H1 (cell line): ENCODE data around the gene LRP8. TPM values are rescaled to one million over a fixed set of nuclear protein-coding genes. Genes with fewer than 3 reads are reported as not detected.
A peak's percentile ranks its signal among the peaks of the same experiment; 100 is the strongest.

Experiments
- CTCF ChIA-PET: fragments of 300-600 bp; sonication (Branson Sonifier 250); formaldehyde crosslinking; loops from one replicate; lab custom pipeline; 2021; ENCODE audit not compliant: partially characterized antibody; lab: Charles Lee
- POLR2A ChIA-PET: fragments of 300-600 bp; sonication (Branson Sonifier 250); formaldehyde crosslinking; loops from one replicate; lab custom pipeline; 2021; ENCODE audit warnings: inconsistent platforms; ENCODE audit not compliant: partially characterized antibody; lab: Charles Lee
- DNase-seq, 2 experiments: peaks; one replicate each; pipeline versions ENCODE4 v3.0.0 to v3.0.0-alpha.2; 2010 to 2022; ENCODE audit warnings: low spot score in 2 of 2, low read depth in 1 of 2, mixed read lengths in 1 of 2
- FAIRE-seq: peaks from 2 replicates; lab custom pipeline; 2011; peaks lifted over from hg19 to GRCh38; lab: Jason Lieb, UNC
- H2AFZ ChIP-seq: 2 replicates; pipeline ENCODE4 v1.8.1; 2012; ENCODE audit warnings: low read length, inconsistent platforms
- H2AK5ac ChIP-seq: 2 replicates; pipeline ENCODE4 v1.6.1; 2013; ENCODE audit warnings: low read depth, low read length
- H2BK120ac ChIP-seq: replicated peaks from 2 replicates; pipeline ENCODE3; 2013; ENCODE audit warnings: low read depth, low read length, inconsistent platforms
- H2BK12ac ChIP-seq: 2 replicates; pipeline ENCODE4 v1.6.1; 2013; ENCODE audit warnings: low read depth, low read length
- H2BK15ac ChIP-seq: 2 replicates; pipeline ENCODE4 v1.6.1; 2013; ENCODE audit warnings: low read length
- H2BK20ac ChIP-seq: 2 replicates; pipeline ENCODE4 v1.6.1; 2013; ENCODE audit warnings: low read length
- H2BK5ac ChIP-seq: 2 replicates; pipeline ENCODE4 v1.6.1; 2013; ENCODE audit warnings: low read depth, low read length
- H3K14ac ChIP-seq: 2 replicates; pipeline ENCODE4 v1.6.1; 2013; ENCODE audit warnings: inconsistent platforms; ENCODE audit not compliant: insufficient read length
- H3K18ac ChIP-seq: 2 replicates; pipeline ENCODE4 v1.6.1; 2013; ENCODE audit warnings: low read length; ENCODE audit errors: extremely low read depth
- H3K23ac ChIP-seq: 2 replicates; pipeline ENCODE4 v1.6.1; 2013; ENCODE audit warnings: inconsistent platforms; ENCODE audit not compliant: insufficient read length
- H3K23me2 ChIP-seq: 2 replicates; pipeline ENCODE4 v1.6.1; 2013; ENCODE audit warnings: low read depth, low read length
- H3K27ac ChIP-seq: 2 replicates; pipeline ENCODE4 v1.6.1; 2011; ENCODE audit warnings: low read depth, low read length, inconsistent platforms
- H3K27me3 ChIP-seq, 4 experiments: replicated peaks in 1 of 4; 1 replicate in 1 of 4; 2 replicates in 3 of 4; pipeline versions ENCODE4 v1.6.1 to v1.8.1; 2011 to 2013; ENCODE audit warnings: low read length in 3 of 4, mild to moderate bottlenecking in 3 of 4, inconsistent platforms in 2 of 4, mixed read lengths in 2 of 4, moderate library complexity in 1 of 4; ENCODE audit not compliant: control insufficient read depth in 3 of 4, insufficient read depth in 3 of 4; ENCODE audit errors: extremely low read depth in 1 of 4
- H3K36me3 ChIP-seq, 4 experiments: 2 replicates each; pipeline versions ENCODE4 v1.6.1 to v1.8.1; 2011 to 2013; ENCODE audit warnings: mild to moderate bottlenecking in 4 of 4, low read length in 3 of 4, moderate library complexity in 2 of 4, control low read depth in 1 of 4, inconsistent platforms in 1 of 4; ENCODE audit not compliant: insufficient read depth in 4 of 4, control insufficient read depth in 2 of 4
- H3K4ac ChIP-seq: replicated peaks from 2 replicates; pipeline ENCODE3; 2013; ENCODE audit warnings: low read length, low read depth, mixed read lengths, inconsistent platforms; ENCODE audit not compliant: insufficient read length
- H3K4me1 ChIP-seq, 4 experiments: replicated peaks in 1 of 4; 1 replicate in 1 of 4; 2 replicates in 3 of 4; pipeline versions ENCODE4 v1.6.1 to v1.8.1; 2011 to 2013; ENCODE audit warnings: low read length in 3 of 4, inconsistent platforms in 2 of 4, mixed read lengths in 1 of 4; ENCODE audit not compliant: insufficient read depth in 4 of 4, control insufficient read depth in 3 of 4
- H3K4me2 ChIP-seq, 2 experiments: 2 replicates each; pipeline versions ENCODE4 v1.6.1 to v1.8.1; 2011 to 2013; ENCODE audit warnings: low read depth in 2 of 2, low read length in 2 of 2, control low read depth in 1 of 2, inconsistent platforms in 1 of 2, mild to moderate bottlenecking in 1 of 2; ENCODE audit not compliant: insufficient read depth in 1 of 2
- H3K4me3 ChIP-seq, 4 experiments: fragments of 200-600, 300-600 bp in 1 of 4; sonication (generic), shearing (Covaris generic), sonication (Bioruptor Twin) in 1 of 4; 2 replicates each; pipeline versions ENCODE4 v1.5.1 to v1.8.1; 2011 to 2016; ENCODE audit warnings: low read length in 4 of 4, low read depth in 3 of 4, control low read depth in 2 of 4, inconsistent platforms in 2 of 4, mild to moderate bottlenecking in 2 of 4, mixed read lengths in 1 of 4, moderate library complexity in 1 of 4; ENCODE audit not compliant: insufficient read depth in 2 of 4; ENCODE audit errors: extremely low read depth in 1 of 4
- H3K56ac ChIP-seq: replicated peaks from 2 replicates; pipeline ENCODE3; 2013; ENCODE audit warnings: low read depth, mild to moderate bottlenecking, mixed read lengths, low read length, inconsistent platforms; ENCODE audit not compliant: insufficient read length
- H3K79me1 ChIP-seq: 2 replicates; pipeline ENCODE4 v1.6.1; 2013; ENCODE audit warnings: low read depth, low read length, control low read depth
- H3K79me2 ChIP-seq, 2 experiments: 2 replicates each; pipeline versions ENCODE4 v1.6.1 to v1.8.1; 2012 to 2013; ENCODE audit warnings: low read length in 2 of 2, mild to moderate bottlenecking in 2 of 2, inconsistent platforms in 1 of 2; ENCODE audit not compliant: insufficient read depth in 2 of 2, control insufficient read depth in 1 of 2
- H3K9ac ChIP-seq, 4 experiments: replicated peaks in 1 of 4; 1 replicate in 1 of 4; 2 replicates in 3 of 4; pipeline versions ENCODE4 v1.6.1 to v1.8.1; 2011 to 2013; ENCODE audit warnings: low read depth in 3 of 4, low read length in 3 of 4, control low read depth in 2 of 4, mild to moderate bottlenecking in 2 of 4, moderate library complexity in 2 of 4, inconsistent platforms in 1 of 4; ENCODE audit errors: extremely low read depth in 1 of 4
- H3K9me3 ChIP-seq, 2 experiments: 2 replicates each; pipeline versions ENCODE4 v1.6.1 to v1.8.1; 2012 to 2013; ENCODE audit warnings: mild to moderate bottlenecking in 2 of 2, moderate library complexity in 2 of 2, control low read depth in 1 of 2, inconsistent platforms in 1 of 2, low read depth in 1 of 2, low read length in 1 of 2, mixed read lengths in 1 of 2; ENCODE audit not compliant: insufficient read depth in 2 of 2
- H4K20me1 ChIP-seq, 2 experiments: replicated peaks in 1 of 2; 2 replicates each; pipeline versions ENCODE3 to v1.8.1; 2011 to 2013; ENCODE audit warnings: inconsistent platforms in 2 of 2, low read length in 2 of 2, mild to moderate bottlenecking in 1 of 2; ENCODE audit not compliant: insufficient read depth in 2 of 2, control insufficient read depth in 1 of 2
- H4K5ac ChIP-seq: 2 replicates; pipeline ENCODE4 v1.6.1; 2013; ENCODE audit warnings: low read length, low read depth, mixed read lengths, inconsistent platforms; ENCODE audit not compliant: insufficient read length
- H4K8ac ChIP-seq: 2 replicates; pipeline ENCODE4 v1.8.0; 2013; ENCODE audit warnings: mild to moderate bottlenecking, moderate library complexity, low read length, inconsistent platforms; ENCODE audit not compliant: insufficient read depth; ENCODE audit errors: extremely low read depth
- H4K91ac ChIP-seq: replicated peaks from 2 replicates; pipeline ENCODE3; 2013; ENCODE audit warnings: low read length, mixed read lengths, inconsistent platforms; ENCODE audit not compliant: insufficient read length
- ASH2L ChIP-seq: fragments of 200-600, 300-600 bp; sonication (generic); IDR thresholded peaks from one replicate; pipeline ENCODE4 v1.7.1; 2017; ENCODE audit warnings: low read length
- EZH2 ChIP-seq: fragments of 200-600 bp; sonication (generic); IDR thresholded peaks from 2 replicates; pipeline ENCODE4 v1.7.1; 2012; ENCODE audit warnings: low read depth, mild to moderate bottlenecking, moderate library complexity, low read length, inconsistent platforms; ENCODE audit not compliant: severe bottlenecking
- GTF2F1 ChIP-seq: IDR thresholded peaks from 2 replicates; pipeline ENCODE4 v1.6.1; 2012; ENCODE audit warnings: low read depth, low read length, improper control_type of control experiment, borderline replicate concordance
- JUN ChIP-seq: IDR thresholded peaks from 2 replicates; pipeline ENCODE4 v1.6.1; 2011; ENCODE audit warnings: low read depth, mild to moderate bottlenecking, improper control_type of control experiment, low read length
- RAD21 ChIP-seq, 2 experiments: IDR thresholded peaks in 1 of 2; conservative IDR thresholded peaks in 1 of 2; 2 replicates each; pipeline ENCODE4 v1.6.1; 2011; ENCODE audit warnings: low read depth in 2 of 2, low read length in 2 of 2, improper control_type of control experiment in 1 of 2, inconsistent platforms in 1 of 2, mild to moderate bottlenecking in 1 of 2, moderate library complexity in 1 of 2
- RBBP5 ChIP-seq: IDR thresholded peaks from 2 replicates; pipeline ENCODE4 v1.7.1; 2012; ENCODE audit warnings: low read depth, mild to moderate bottlenecking, inconsistent platforms, low read length, moderate library complexity, borderline replicate concordance
- TCF12 ChIP-seq: IDR thresholded peaks from 2 replicates; pipeline ENCODE4 v1.6.1; 2011; ENCODE audit warnings: low read depth, mild to moderate bottlenecking, low read length
- WGBS, 2 experiments: shearing (Covaris generic) in 1 of 2; methylation state at CpG; one replicate each; pipeline versions ENCODE4 v1.1.6 to v1.1.7; 2013 to 2015; ENCODE audit warnings: low lambda C conversion rate in 2 of 2, mixed read lengths in 2 of 2, inconsistent platforms in 1 of 2, low coverage in 1 of 2, missing lambda C conversion rate in 1 of 2; ENCODE audit not compliant: insufficient replicate concordance in 2 of 2, insufficient coverage in 1 of 2, insufficient read length in 1 of 2; ENCODE audit errors: extremely low coverage in 1 of 2, missing lambda C conversion rate in 1 of 2; 5-methylcytosine and 5-hydroxymethylcytosine counted together
- polyA plus RNA-seq, 7 experiments: library from polyadenylated mRNA; depleted of rRNA in 3 of 7; stranded (reverse) in 5 of 7; unstranded in 2 of 7; fragments of >200 nt in 5 of 7; fragments of 200-250 nt in 2 of 7; gene quantifications; 1 replicate in 5 of 7; 2 replicates in 1 of 7; 4 replicates in 1 of 7; pipeline versions ENCODE4 v1.2.1 to v1.2.3, GENCODE V29; 2011 to 2013; ENCODE audit warnings: missing spikeins in 2 of 7, mixed read lengths in 2 of 7
- total RNA-seq: library from RNA; stranded (reverse); fragmentation: NEBNext Ultra II Directional; extraction: Animal tissue kit (Norgen Biotek cat#: 25700); gene quantifications from 2 replicates; pipeline ENCODE4 v1.2.1, GENCODE V29; 2021

Gene LRP8
- total and polyA plus RNA-seq, 2 of the 8 experiments (the other 6 are each of a cell fraction or from before 2014, with no cell fraction given): 63.2 to 66.4 TPM

DNA sequence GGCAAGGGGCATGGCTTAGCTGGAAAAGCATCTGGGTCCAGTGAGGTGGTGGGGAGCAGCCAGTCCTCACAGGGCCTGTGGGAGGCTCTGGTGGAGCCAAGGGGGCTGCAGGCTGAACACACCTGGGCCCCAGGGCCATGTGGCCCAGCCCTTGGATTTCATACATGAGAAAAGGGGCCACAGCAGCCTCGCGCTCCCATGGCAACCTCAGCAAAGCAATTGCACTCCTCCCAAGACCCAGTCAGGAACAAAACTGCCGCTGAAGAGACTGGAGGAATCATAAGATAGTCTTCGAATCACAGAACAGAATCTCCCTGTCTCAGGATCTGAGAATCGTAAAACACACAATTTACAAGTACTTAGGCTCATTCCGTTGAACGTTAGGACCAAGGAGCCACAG is 24.6 kb downstream of the LRP8 start:
- Histone ChIP-seq H3K4me3 (no peak overlapping the region), H3K9me3 (no peaks in the 10 kb centered on the region), H3K14ac (no peak overlapping the region), H3K4ac (no peak overlapping the region), H4K20me1 (peaks cover 25 to 58% of the 10 kb centered on the region in 2 experiments), H3K23me2 (no peaks in the 10 kb centered on the region), H3K4me1 (peaks cover 0 to 9% (median 6%) of the 10 kb centered on the region in 4 experiments; a peak in 5 of 7 replicates), H3K79me2 (peaks cover 0 to 86% of the 10 kb centered on the region in 2 experiments; a peak in 2 of 4 replicates), H2BK5ac (no peak overlapping the region), H3K4me2 (no peak overlapping the region), H2BK20ac (no peak overlapping the region), H3K27ac (no peak overlapping the region), H3K27me3 (no peaks in the 10 kb centered on the region), H2BK15ac (no peak overlapping the region), H4K5ac (no peak overlapping the region), H3K79me1 (peaks cover 40% of the 10 kb centered on the region), H3K36me3 (no peaks in the 10 kb centered on the region; a peak in 2 of 8 replicates), H2AK5ac (no peak overlapping the region), H3K56ac (no peak overlapping the region), H2AFZ (no peak overlapping the region), H2BK12ac (no peak overlapping the region), H4K8ac (peak overlapping the region; percentile 75; the same call in 1 of the 2 replicates), H3K23ac (no peak overlapping the region), H4K91ac (no peak overlapping the region), H3K9ac (no peak overlapping the region), H3K18ac (no peak overlapping the region), H2BK120ac (no peak overlapping the region)
- FAIRE-seq (no peak), DNase-seq (no peak)
- TF ChIP-seq RAD21 (IDR thresholded peaks at IDR 0.05 in 1 of 2, conservative IDR thresholded peaks at IDR 0.05 in 1 of 2; ENCODE audit: low read depth in 2 of 2, low read length in 2 of 2) (no peak), EZH2 (no peak), TCF12 (no peak), GTF2F1 (no peak), ASH2L (no peak), RBBP5 (no peak), JUN (no peak)
- WGBS, 2 experiments: 92% methylated on average over 7 of the region's 7 CpGs; no CpG with 5 or more reads in 1 of the 2 experiments
- ChIA-PET CTCF (interaction anchor here (1.3 to 2.1 kb wide), 4 partner anchors 13 to 25 kb away, joined by 3 to 9 read pairs (median 4); no protein-coding TSS in a partner anchor), POLR2A (interaction anchor here (1.5 to 4.3 kb wide), 2 partner anchors 11 to 13 kb away, joined by 3 to 17 read pairs; no protein-coding TSS in a partner anchor)
